ENCODE results near the gene WNT1. TPM values are rescaled to one million over a fixed set of nuclear protein-coding genes. Genes with fewer than 3 reads are reported as not detected.
A peak's percentile ranks its signal among the peaks of the same experiment; 100 is the strongest.

Gene WNT1
- polyA plus RNA-seq, 1 experiment, result not detected

DNA sequence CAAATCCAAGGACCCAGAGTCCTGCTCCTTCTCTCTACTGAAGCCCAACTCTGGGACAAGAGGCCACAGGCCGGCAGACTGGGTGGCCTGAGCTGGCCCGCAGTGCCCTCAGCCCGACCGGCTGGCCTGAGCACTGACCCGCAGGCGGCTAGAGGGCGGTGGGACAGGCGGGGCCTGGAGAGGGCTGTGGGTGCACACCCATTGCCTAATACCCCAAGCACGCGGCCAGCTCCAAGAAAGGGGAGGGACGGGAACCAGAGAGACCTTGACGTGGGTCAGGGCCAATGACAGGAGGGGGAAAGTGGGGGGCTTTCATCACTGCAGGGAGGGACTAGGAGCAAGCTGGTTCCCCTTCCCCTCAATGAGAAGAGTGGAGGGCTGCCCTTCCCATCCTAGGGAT is 4.6 kb upstream of the WNT1 start:
- H3K36me3 ChIP-seq (ENCODE audit: control insufficient read depth, insufficient read depth, low read length), result no peaks in the 10 kb centered on the region
- ChIA-PET POLR2A (no interaction called here), CTCF (interaction anchor here (0.8 to 30.1 kb wide), 6 partner anchors 9 to 121 kb away, joined by 3 to 757 read pairs (median 5); partner anchors contain the start of genes ARF3, DDN and FKBP11)
- H3K27me3 ChIP-seq (ENCODE audit: control insufficient read depth, insufficient read depth, low read length), result peaks cover 18% of the 10 kb centered on the region
- DNase-seq (ENCODE audit: low read depth), result no peak
- TF ChIP-seq, protein P1, sequence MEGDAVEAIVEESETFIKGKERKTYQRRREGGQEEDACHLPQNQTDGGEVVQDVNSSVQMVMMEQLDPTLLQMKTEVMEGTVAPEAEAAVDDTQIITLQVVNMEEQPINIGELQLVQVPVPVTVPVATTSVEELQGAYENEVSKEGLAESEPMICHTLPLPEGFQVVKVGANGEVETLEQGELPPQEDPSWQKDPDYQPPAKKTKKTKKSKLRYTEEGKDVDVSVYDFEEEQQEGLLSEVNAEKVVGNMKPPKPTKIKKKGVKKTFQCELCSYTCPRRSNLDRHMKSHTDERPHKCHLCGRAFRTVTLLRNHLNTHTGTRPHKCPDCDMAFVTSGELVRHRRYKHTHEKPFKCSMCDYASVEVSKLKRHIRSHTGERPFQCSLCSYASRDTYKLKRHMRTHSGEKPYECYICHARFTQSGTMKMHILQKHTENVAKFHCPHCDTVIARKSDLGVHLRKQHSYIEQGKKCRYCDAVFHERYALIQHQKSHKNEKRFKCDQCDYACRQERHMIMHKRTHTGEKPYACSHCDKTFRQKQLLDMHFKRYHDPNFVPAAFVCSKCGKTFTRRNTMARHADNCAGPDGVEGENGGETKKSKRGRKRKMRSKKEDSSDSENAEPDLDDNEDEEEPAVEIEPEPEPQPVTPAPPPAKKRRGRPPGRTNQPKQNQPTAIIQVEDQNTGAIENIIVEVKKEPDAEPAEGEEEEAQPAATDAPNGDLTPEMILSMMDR (IDR thresholded peaks at IDR 0.05; ENCODE audit: insufficient read depth, low read depth, low read length), result no peak
- H3K4me3 ChIP-seq (ENCODE audit: low read depth, low read length), result no peak overlapping the region

DNA sequence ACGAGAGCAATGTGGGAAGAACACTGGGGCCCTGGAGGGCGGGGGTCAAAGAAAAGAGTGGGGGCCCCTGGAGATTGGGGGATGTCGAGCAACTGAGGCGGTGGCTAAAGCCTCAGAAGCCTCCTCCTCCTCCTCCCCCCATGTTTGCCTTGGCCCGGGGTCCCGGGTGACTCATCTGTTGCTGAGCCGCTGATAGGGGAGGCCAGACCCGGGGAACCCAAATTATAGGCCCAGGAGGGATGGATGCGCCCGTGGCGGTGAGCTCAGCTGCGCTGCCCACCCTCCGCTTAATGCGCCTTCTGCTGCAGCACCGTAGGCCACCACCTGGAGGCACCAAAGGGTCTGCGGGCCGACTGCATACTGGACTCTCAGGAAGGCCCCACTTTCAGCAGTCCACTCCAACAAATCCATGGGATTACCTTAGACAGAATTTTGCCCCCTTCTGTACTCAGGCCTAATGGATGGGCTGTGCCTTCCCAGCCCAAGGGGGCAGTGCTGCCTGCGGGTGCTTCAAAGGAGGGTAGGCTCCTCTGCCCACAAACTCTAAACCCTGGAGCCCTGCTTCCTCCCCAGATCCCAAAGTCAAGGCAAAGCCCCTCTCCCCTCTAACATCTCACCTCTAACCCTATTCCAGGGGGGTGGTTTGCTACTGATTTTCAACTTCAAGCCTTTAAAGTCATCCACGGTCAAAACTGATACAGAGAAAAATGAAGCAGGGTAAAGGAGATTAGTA is 4.0 kb upstream of the WNT1 start:
- ChIA-PET POLR2A (interaction anchor here (0.7 kb wide), 1 partner anchor 17 kb away, joined by 3 read pairs; no protein-coding TSS in a partner anchor), CTCF (interaction anchor here (0.8 to 30.1 kb wide), 7 partner anchors 9 to 121 kb away, joined by 3 to 757 read pairs (median 5); partner anchors contain the start of genes ARF3, DDN and FKBP11)
- no peak for DNase-seq (ENCODE audit: low read depth)
- TF ChIP-seq, protein P1 (IDR thresholded peaks at IDR 0.05; ENCODE audit: insufficient read depth, low read depth, low read length), result peak; percentile 72
- Histone ChIP-seq H3K27me3 (ENCODE audit: control insufficient read depth, insufficient read depth, low read length) (peaks cover 23% of the 10 kb centered on the region), H3K36me3 (ENCODE audit: control insufficient read depth, insufficient read depth, low read length) (no peaks in the 10 kb centered on the region), H3K4me3 (ENCODE audit: low read depth, low read length) (no peak overlapping the region)

DNA sequence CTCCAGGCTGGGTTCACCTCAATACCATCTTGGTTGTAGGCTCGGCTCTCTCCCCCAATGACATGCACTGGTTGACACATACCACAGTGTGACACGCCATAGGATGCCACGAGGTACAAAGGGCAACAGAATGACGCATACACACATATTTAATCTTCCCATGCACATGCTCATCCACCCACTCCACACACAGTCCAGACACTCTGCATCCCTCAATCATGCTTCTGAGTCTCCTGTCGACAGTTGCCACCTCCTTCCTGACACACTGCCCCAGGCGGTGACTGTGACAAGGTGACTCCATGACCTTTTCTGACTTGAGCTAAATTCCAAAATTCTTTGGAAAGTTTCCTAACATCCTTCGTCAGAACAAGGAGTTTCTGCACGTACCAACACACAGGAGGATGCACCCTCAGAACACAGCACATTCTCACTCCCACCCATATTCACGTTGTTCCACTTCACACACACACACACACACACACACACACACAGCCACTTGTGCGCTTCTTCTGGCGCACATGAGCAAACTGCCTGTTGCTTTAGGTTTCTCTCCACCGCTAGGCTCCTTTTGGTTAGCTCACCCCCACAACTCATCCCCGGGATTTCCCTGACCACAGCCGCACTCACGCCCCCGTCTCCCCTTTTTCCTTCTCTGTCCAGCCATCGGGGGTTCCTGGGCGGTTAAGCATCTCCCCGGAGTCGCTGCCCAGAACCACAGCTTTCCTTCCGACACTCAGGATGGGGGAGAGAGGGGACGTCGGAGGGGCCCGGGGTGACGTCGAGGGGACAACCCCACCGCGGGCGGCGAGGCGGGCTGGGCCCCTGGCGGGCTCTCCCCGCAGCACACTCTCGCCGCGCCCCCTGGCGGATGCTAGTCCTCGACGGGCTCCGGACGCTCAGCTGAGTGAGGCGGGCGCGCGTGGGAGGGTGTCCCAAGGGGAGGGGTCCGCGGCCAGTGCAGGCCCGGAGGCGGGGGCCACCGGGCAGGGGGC is 536 bp upstream of the WNT1 start:
- POLR2A ChIA-PET, result no interaction called here
- CTCF ChIA-PET, result interaction anchor here (0.6 to 30.1 kb wide), 23 partner anchors 13 to 218 kb away, joined by 3 to 757 read pairs (median 4); partner anchors contain the start of genes ADCY6, ARF3, DDN and DDX23
- TF ChIP-seq, protein P1 (IDR thresholded peaks at IDR 0.05; ENCODE audit: insufficient read depth, low read depth, low read length), result peak; percentile 62
- no peak for DNase-seq (ENCODE audit: low read depth)
- H3K27me3 ChIP-seq (ENCODE audit: control insufficient read depth, insufficient read depth, low read length), result peaks cover 47% of the 10 kb centered on the region
- H3K4me3 ChIP-seq (ENCODE audit: low read depth, low read length), result no peak overlapping the region
- H3K36me3 ChIP-seq (ENCODE audit: control insufficient read depth, insufficient read depth, low read length), result no peaks in the 10 kb centered on the region

DNA sequence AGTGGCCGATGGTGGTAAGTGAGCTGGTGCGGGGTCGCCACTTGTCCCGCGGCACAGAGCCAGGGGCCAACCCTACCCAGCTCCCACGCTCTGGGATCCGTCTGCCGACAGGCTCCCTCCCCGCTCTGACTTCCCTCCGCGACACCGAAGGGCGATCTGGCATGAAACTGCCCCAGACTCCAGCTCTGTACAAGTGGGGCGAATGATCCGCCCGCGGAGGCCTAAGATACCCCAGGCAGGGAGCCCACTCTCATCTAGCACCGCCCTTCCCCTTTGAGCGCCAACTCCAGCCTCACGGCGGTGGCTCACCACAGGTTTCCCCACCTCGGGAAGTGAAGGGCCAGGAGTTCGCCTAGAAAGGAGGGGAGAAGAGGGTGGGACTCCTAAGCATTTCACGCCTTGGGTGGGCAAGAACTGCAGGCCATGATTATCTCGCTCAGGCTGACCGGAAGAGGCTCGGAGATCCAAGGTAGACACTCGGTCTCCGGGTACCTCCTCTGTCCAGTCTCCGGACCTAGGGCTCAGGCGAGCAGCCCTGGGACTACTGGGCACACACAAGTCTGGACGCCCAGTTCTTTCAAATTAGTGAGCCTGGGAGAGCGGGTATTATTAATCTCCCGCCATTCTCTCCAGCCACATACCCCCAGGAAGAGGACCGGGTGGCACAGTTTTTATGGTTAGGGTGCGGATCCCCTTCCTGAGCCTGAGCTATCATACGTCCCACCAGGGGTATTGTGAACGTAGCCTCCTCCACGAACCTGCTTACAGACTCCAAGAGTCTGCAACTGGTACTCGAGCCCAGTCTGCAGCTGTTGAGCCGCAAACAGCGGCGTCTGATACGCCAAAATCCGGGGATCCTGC is 849 bp downstream of the WNT1 start:
- H3K27me3 ChIP-seq (ENCODE audit: control insufficient read depth, insufficient read depth, low read length), result peaks cover 58% of the 10 kb centered on the region
- ChIA-PET POLR2A (no interaction called here), CTCF (interaction anchor here (0.6 to 30.1 kb wide), 9 partner anchors 14 to 393 kb away, joined by 3 to 757 read pairs (median 6); partner anchors contain the start of genes DDN and DDX23)
- TF ChIP-seq, protein P1 (IDR thresholded peaks at IDR 0.05; ENCODE audit: insufficient read depth, low read depth, low read length), result no peak
- H3K4me3 ChIP-seq (ENCODE audit: low read depth, low read length), result peak overlapping the region; percentile 6; the same call in 1 of the 2 replicates
- no peaks in the 10 kb centered on the region for H3K36me3 ChIP-seq (ENCODE audit: control insufficient read depth, insufficient read depth, low read length)
- DNase-seq (ENCODE audit: low read depth), result no peak
